KMS-11 (cell line): Measurements from ENCODE around the gene DHX15.

ENCODE experiments used
- H2AFZ ChIP-seq: fragments of 200-600 bp; sonication (generic); 2 replicates; pipeline ENCODE4 v1.6.1; 2016; ENCODE audit warnings: antibody characterized with exemption, mixed run types, low read depth
- H3K27ac ChIP-seq: fragments of 200-600 bp; sonication (generic); 2 replicates; pipeline ENCODE4 v1.6.1; 2016; ENCODE audit warnings: mild to moderate bottlenecking, mixed run types
- H3K27me3 ChIP-seq: fragments of 200-600 bp; sonication (generic); 2 replicates; pipeline ENCODE4 v1.6.1; 2017; ENCODE audit warnings: mild to moderate bottlenecking, low read depth, mixed run types, moderate library complexity; ENCODE audit not compliant: insufficient read depth
- H3K36me3 ChIP-seq: fragments of 200-600 bp; sonication (generic); 2 replicates; pipeline ENCODE4 v1.6.1; 2017; ENCODE audit warnings: mild to moderate bottlenecking, mixed run types; ENCODE audit not compliant: insufficient read depth
- H3K4me1 ChIP-seq: fragments of 200-600 bp; sonication (generic); 2 replicates; pipeline ENCODE4 v1.6.1; 2016; ENCODE audit warnings: mild to moderate bottlenecking, low read depth, mixed run types; ENCODE audit not compliant: poor library complexity, severe bottlenecking
- H3K4me2 ChIP-seq: fragments of 200-600 bp; sonication (generic); 2 replicates; pipeline ENCODE4 v1.7.0; 2016; ENCODE audit warnings: mild to moderate bottlenecking, mixed run types
- H3K4me3 ChIP-seq: fragments of 200-600 bp; sonication (generic); IDR thresholded peaks from 2 replicates; pipeline ENCODE4 v1.6.1; 2017; ENCODE audit warnings: low read depth, low read length, mixed read lengths; ENCODE audit not compliant: insufficient read depth
- H3K79me2 ChIP-seq: fragments of 200-600 bp; sonication (generic); 2 replicates; pipeline ENCODE4 v1.6.1; 2016; ENCODE audit warnings: low read depth, mixed run types; ENCODE audit not compliant: insufficient read depth
- H3K9ac ChIP-seq: fragments of 200-600 bp; sonication (generic); 2 replicates; pipeline ENCODE4 v1.6.1; 2016; ENCODE audit warnings: mild to moderate bottlenecking, mixed run types
- H4K20me1 ChIP-seq: fragments of 200-600 bp; sonication (generic); 2 replicates; pipeline ENCODE4 v1.6.1; 2016; ENCODE audit warnings: mild to moderate bottlenecking, mixed run types; ENCODE audit not compliant: insufficient read depth
- CTCF ChIP-seq: fragments of 200-600 bp; sonication (generic); conservative IDR thresholded peaks from 2 replicates; pipeline ENCODE4 v1.6.1; 2017; ENCODE audit warnings: low read depth, mild to moderate bottlenecking, antibody characterized with exemption, low read length, moderate library complexity, mixed read lengths

DHX15 gene

DNA sequence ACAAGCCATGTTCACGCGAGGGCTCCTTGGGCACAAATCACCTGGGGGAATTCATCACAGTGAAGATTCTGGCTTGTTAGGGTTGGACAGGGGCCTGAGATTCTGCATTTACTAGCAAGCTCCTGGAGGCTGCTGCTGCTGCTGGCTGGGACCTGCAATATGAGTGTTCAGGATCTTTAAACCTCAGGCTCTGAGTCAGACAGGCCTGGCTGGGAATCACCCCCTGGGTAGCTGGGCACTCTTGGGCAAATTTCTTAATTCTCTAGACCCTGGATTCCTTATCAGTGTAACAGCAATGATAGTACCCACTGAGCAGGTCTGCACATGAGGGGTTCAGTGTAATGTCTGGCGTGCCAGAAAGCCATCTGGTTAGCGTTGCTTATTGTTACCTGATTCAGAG is 101.5 kb downstream of the DHX15 start:
- Histone ChIP-seq H3K4me1 (no peaks in the 10 kb centered on the region), H3K4me2 (no peak overlapping the region), H2AFZ (no peak overlapping the region), H3K4me3 (no peak overlapping the region), H4K20me1 (no peaks in the 10 kb centered on the region), H3K9ac (no peak overlapping the region), H3K36me3 (no peaks in the 10 kb centered on the region), H3K27ac (no peak overlapping the region), H3K27me3 (no peaks in the 10 kb centered on the region), H3K79me2 (no peaks in the 10 kb centered on the region)
- no peak for TF ChIP-seq CTCF

DNA sequence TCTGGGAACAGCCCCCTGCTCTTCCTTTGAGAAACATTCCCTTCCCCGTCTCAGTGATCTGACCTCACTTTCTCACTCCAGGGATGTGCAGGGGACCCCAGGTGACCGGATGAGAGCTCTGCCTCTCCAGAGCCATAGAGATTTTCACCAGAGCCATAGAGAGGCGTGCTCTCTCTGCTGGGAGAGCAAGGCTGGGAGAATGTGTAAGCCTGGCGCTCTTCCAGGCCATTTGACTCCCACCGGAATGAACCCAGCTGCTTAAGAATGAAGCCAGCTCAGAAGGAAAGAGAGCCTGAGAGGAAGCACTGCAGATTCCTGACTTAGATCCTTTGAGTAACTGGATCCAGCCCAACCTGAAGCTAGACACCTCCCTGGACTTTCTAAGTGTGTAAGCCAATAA is 106.4 kb downstream of the DHX15 start:
- H3K4me3 ChIP-seq: no peak overlapping the region
- no peak for TF ChIP-seq CTCF
- no peaks in the 10 kb centered on the region for H3K27me3 ChIP-seq
- no peak overlapping the region for H3K9ac ChIP-seq
- H3K27ac ChIP-seq: no peak overlapping the region
- H3K4me2 ChIP-seq: no peak overlapping the region
- H2AFZ ChIP-seq: no peak overlapping the region
- no peaks in the 10 kb centered on the region for H4K20me1 ChIP-seq
- H3K4me1 ChIP-seq: no peaks in the 10 kb centered on the region
- no peaks in the 10 kb centered on the region for H3K36me3 ChIP-seq
- H3K79me2 ChIP-seq: no peaks in the 10 kb centered on the region
